ENCODE measurements around the gene TMC1. TPM values are rescaled to one million over a fixed set of nuclear protein-coding genes. Genes with fewer than 3 reads are reported as not detected.

The TMC1 gene
- total RNA-seq, 2 experiments from 2014 or later = not detected

- no peak overlapping the region for H3K4me3 Mint-ChIP-seq
- Histone ChIP-seq H3K27me3 (ENCODE audit: control insufficient read depth in 1 of 2, insufficient read depth in 2 of 2, low read length in 2 of 2) (no peaks in the 10 kb centered on the region), H3K27ac (ENCODE audit: low read depth in 1 of 2, low read length in 2 of 2) (no peak overlapping the region), H3K4me1 (ENCODE audit: insufficient read depth, low read length) (no peaks in the 10 kb centered on the region), H3K36me3 (ENCODE audit: insufficient read depth, low read length) (no peaks in the 10 kb centered on the region), H3K4me3 (ENCODE audit: low read length) (no peak overlapping the region), H3K9me3 (ENCODE audit: control insufficient read depth in 1 of 2, insufficient read depth in 1 of 2, low read length in 2 of 2) (no peaks in the 10 kb centered on the region)
- H3K27ac Mint-ChIP-seq = no peak overlapping the region
- intact Hi-C loops (cut with DNase I, micrococcal nuclease) = loop anchor here in 1 of 2 experiments (10.0 kb wide), 2 partner anchors 564 to 586 kb away; no protein-coding TSS in a partner anchor
- peaks cover 4% of the 10 kb centered on the region for H3K4me1 Mint-ChIP-seq (ENCODE audit: low read depth)
- no peak for DNase-seq
- no peaks in the 10 kb centered on the region for H3K36me3 Mint-ChIP-seq (ENCODE audit: low read depth)
- ChIA-PET CTCF (interaction anchor here (1.2 kb wide), 1 partner anchor 318 kb away, joined by 5 read pairs; no protein-coding TSS in a partner anchor), POLR2A (no interaction called here)
- ATAC-seq (ENCODE audit: poor library complexity) = no peak
- H3K9me3 Mint-ChIP-seq = no peaks in the 10 kb centered on the region
- no peak for TF ChIP-seq CTCF (IDR thresholded peaks at IDR 0.05)
- no peaks in the 10 kb centered on the region for H3K27me3 Mint-ChIP-seq
These were observed 77.2 kb downstream of the TMC1 start for GRCh38 chr9:72598639-72599038.

GRCh38 chr9:72599874-72600534 lies 78.6 kb downstream of the TMC1 start:
- H3K36me3 ChIP-seq (ENCODE audit: insufficient read depth, low read length) = no peaks in the 10 kb centered on the region
- no peak for DNase-seq
- Mint-ChIP-seq H3K27me3 (no peaks in the 10 kb centered on the region), H3K4me3 (no peak overlapping the region), H3K4me1 (ENCODE audit: low read depth) (peaks cover 4% of the 10 kb centered on the region), H3K36me3 (ENCODE audit: low read depth) (no peaks in the 10 kb centered on the region), H3K9me3 (no peaks in the 10 kb centered on the region), H3K27ac (no peak overlapping the region)
- H3K27ac ChIP-seq (ENCODE audit: low read depth in 1 of 2, low read length in 2 of 2) = no peak overlapping the region
- intact Hi-C loops (cut with DNase I, micrococcal nuclease) = loop anchor here in 1 of 2 experiments (10.0 kb wide), 2 partner anchors 565 to 585 kb away; no protein-coding TSS in a partner anchor
- ATAC-seq (ENCODE audit: poor library complexity) = no peak
- no peaks in the 10 kb centered on the region for H3K9me3 ChIP-seq (ENCODE audit: control insufficient read depth in 1 of 2, insufficient read depth in 1 of 2, low read length in 2 of 2)
- H3K4me1 ChIP-seq (ENCODE audit: insufficient read depth, low read length) = no peaks in the 10 kb centered on the region
- CTCF ChIA-PET = interaction anchor here (1.9 kb wide), 1 partner anchor 319 kb away, joined by 7 read pairs; no protein-coding TSS in a partner anchor
- no peaks in the 10 kb centered on the region for H3K27me3 ChIP-seq (ENCODE audit: control insufficient read depth in 1 of 2, insufficient read depth in 2 of 2, low read length in 2 of 2)
- no peak overlapping the region for H3K4me3 ChIP-seq (ENCODE audit: low read length)
- POLR2A ChIA-PET = no interaction called here
- no peak for TF ChIP-seq CTCF (IDR thresholded peaks at IDR 0.05)

GRCh38 chr9:72600671-72601070 lies 79.3 kb downstream of the TMC1 start:
- ATAC-seq (ENCODE audit: poor library complexity) (no peak), DNase-seq (no peak)
- H3K4me3 Mint-ChIP-seq = no peak overlapping the region
- no peaks in the 10 kb centered on the region for H3K27me3 Mint-ChIP-seq
- H3K36me3 Mint-ChIP-seq (ENCODE audit: low read depth) = no peaks in the 10 kb centered on the region
- H3K27ac Mint-ChIP-seq = no peak overlapping the region
- H3K9me3 Mint-ChIP-seq = no peaks in the 10 kb centered on the region
- ChIA-PET CTCF (interaction anchor here (1.9 kb wide), 1 partner anchor 320 kb away, joined by 7 read pairs; no protein-coding TSS in a partner anchor), POLR2A (no interaction called here)
- Histone ChIP-seq H3K36me3 (ENCODE audit: insufficient read depth, low read length) (no peaks in the 10 kb centered on the region), H3K9me3 (ENCODE audit: control insufficient read depth in 1 of 2, insufficient read depth in 1 of 2, low read length in 2 of 2) (no peaks in the 10 kb centered on the region), H3K4me1 (ENCODE audit: insufficient read depth, low read length) (no peaks in the 10 kb centered on the region), H3K27ac (ENCODE audit: low read depth in 1 of 2, low read length in 2 of 2) (no peak overlapping the region), H3K27me3 (ENCODE audit: control insufficient read depth in 1 of 2, insufficient read depth in 2 of 2, low read length in 2 of 2) (no peaks in the 10 kb centered on the region), H3K4me3 (ENCODE audit: low read length) (no peak overlapping the region)
- intact Hi-C loops (cut with DNase I, micrococcal nuclease) = no loop called here
- TF ChIP-seq CTCF (IDR thresholded peaks at IDR 0.05) = no peak
- H3K4me1 Mint-ChIP-seq (ENCODE audit: low read depth) = peaks cover 4% of the 10 kb centered on the region
